ENCODE measurements around the gene BUD13. TPM values are rescaled to one million over a fixed set of nuclear protein-coding genes. Genes with fewer than 3 reads are reported as not detected.
A peak's percentile ranks its signal among the peaks of the same experiment; 100 is the strongest.

The BUD13 gene
- total and polyA plus RNA-seq, 8 donors: 12.5 to 41.2 (median 33.4) TPM

- no peak for DNase-seq
- H3K4me3 ChIP-seq: no peak overlapping the region
- peaks cover 0 to 39% of the 10 kb centered on the region in 2 donors for H3K27me3 ChIP-seq
- intact Hi-C loops (cut with DNase I): no loop called here
- H3K9me3 ChIP-seq: no peaks in the 10 kb centered on the region
- H3K4me1 ChIP-seq: peaks cover 0 to 6% of the 10 kb centered on the region in 2 donors
- H3K36me3 ChIP-seq: no peaks in the 10 kb centered on the region
- H3K27ac ChIP-seq: no peak overlapping the region
- TF ChIP-seq, protein P1, sequence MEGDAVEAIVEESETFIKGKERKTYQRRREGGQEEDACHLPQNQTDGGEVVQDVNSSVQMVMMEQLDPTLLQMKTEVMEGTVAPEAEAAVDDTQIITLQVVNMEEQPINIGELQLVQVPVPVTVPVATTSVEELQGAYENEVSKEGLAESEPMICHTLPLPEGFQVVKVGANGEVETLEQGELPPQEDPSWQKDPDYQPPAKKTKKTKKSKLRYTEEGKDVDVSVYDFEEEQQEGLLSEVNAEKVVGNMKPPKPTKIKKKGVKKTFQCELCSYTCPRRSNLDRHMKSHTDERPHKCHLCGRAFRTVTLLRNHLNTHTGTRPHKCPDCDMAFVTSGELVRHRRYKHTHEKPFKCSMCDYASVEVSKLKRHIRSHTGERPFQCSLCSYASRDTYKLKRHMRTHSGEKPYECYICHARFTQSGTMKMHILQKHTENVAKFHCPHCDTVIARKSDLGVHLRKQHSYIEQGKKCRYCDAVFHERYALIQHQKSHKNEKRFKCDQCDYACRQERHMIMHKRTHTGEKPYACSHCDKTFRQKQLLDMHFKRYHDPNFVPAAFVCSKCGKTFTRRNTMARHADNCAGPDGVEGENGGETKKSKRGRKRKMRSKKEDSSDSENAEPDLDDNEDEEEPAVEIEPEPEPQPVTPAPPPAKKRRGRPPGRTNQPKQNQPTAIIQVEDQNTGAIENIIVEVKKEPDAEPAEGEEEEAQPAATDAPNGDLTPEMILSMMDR (IDR thresholded peaks at IDR 0.05): no peak
- ATAC-seq: no peak
Measured at GRCh38 chr11:116730241-116730561, 42.6 kb downstream of the BUD13 start.

GRCh38 chr11:116729501-116730240 is 43.1 kb downstream of the BUD13 start:
- ATAC-seq: no peak
- DNase-seq: peak in 1 of 4 donors; percentile 14

GRCh38 chr11:116727990-116728389 is 44.8 kb downstream of the BUD13 start:
- H3K36me3 ChIP-seq: no peaks in the 10 kb centered on the region
- H3K4me1 ChIP-seq: peaks cover 0 to 6% of the 10 kb centered on the region in 2 donors
- ATAC-seq (no peak), DNase-seq (no peak)
- TF ChIP-seq, protein P1 (IDR thresholded peaks at IDR 0.05): no peak
- no peaks in the 10 kb centered on the region for H3K9me3 ChIP-seq
- H3K4me3 ChIP-seq: no peak overlapping the region
- intact Hi-C loops (cut with DNase I): no loop called here
- no peak overlapping the region for H3K27ac ChIP-seq
- peaks cover 0 to 39% of the 10 kb centered on the region in 2 donors for H3K27me3 ChIP-seq

More at GRCh38 chr11:116729501-116730240, 43.1 kb downstream of the BUD13 start:
- H3K36me3 ChIP-seq: no peaks in the 10 kb centered on the region
- H3K9me3 ChIP-seq: no peaks in the 10 kb centered on the region
- H3K27ac ChIP-seq: no peak overlapping the region
- peaks cover 0 to 39% of the 10 kb centered on the region in 2 donors for H3K27me3 ChIP-seq
- no peak overlapping the region for H3K4me3 ChIP-seq
- TF ChIP-seq, protein P1 (IDR thresholded peaks at IDR 0.05): no peak
- H3K4me1 ChIP-seq: peaks cover 0 to 6% of the 10 kb centered on the region in 2 donors
- intact Hi-C loops (cut with DNase I): no loop called here

DNA sequence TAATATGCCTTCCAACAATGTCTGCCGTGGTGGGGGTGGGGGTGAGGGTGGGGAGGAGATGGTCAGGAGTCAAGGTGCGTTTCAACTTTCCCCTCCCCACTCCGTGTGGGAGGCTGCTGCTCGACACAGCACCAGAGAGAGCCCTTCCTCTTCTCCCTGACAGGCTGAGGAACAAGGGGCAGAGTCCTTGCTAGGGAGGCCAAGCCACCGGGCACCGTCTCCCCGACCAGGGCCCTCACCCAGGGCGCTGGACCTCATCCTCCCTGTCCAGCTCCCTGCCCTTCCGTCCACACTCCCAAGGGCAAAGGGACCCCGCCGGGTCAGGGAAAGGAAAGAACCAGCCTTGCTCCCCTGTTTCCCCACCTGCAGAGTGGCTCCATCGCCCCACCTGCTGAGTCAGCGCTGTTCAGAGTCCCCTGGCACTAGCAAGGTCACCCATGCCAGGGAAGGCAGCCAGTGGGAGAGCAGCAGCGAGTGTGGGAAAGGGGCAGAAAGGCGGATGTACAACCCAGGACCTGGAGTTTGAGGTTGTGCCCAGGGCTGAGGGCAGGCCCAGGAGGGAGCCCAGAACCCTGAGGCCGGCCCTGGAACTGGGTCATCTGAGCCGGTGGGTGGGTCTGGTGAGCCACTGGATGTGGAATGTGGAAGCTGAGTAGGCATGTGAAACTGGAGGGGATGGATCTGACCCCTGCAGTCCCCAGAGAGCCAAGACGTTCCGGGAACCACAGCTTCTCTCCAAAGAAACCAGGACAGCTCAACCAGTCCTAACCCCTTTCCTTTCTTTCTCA is 47.2 kb downstream of the BUD13 start:
- ATAC-seq (no peak), DNase-seq (no peak)
- Histone ChIP-seq H3K27ac (no peak overlapping the region), H3K4me1 (no peaks in the 10 kb centered on the region), H3K9me3 (no peaks in the 10 kb centered on the region), H3K36me3 (no peaks in the 10 kb centered on the region), H3K27me3 (peaks cover 0 to 21% of the 10 kb centered on the region in 2 donors), H3K4me3 (no peak overlapping the region)
- TF ChIP-seq, protein P1 (IDR thresholded peaks at IDR 0.05): no peak
- intact Hi-C loops (cut with DNase I): no loop called here

DNA sequence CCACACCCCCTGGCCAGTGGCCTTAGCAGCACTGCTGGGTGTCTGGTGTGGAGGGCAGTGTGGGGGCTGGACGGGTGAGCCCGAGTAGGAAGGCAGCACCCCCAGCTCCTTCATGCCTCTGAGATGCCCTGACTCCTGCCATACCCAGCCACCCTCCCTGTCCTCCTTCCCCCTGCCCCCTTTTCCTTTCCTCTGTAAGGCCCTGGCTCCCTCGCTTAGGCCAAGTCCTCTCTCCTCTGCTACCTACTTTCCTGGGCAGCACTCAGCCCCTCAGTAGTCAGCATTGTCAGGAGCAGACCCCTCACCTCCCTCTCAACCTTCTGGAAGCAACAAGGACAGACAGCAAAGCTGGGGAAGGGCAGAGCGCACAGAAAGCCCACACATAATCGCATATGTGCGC is 48.0 kb downstream of the BUD13 start:
- TF ChIP-seq, protein P1 (IDR thresholded peaks at IDR 0.05): no peak
- DNase-seq: no peak
- H3K4me3 ChIP-seq: no peak overlapping the region
- H3K9me3 ChIP-seq: no peaks in the 10 kb centered on the region
- ATAC-seq: no peak
- H3K36me3 ChIP-seq: no peaks in the 10 kb centered on the region
- H3K4me1 ChIP-seq: no peaks in the 10 kb centered on the region
- no peak overlapping the region for H3K27ac ChIP-seq
- peaks cover 0 to 18% of the 10 kb centered on the region in 2 donors for H3K27me3 ChIP-seq
- intact Hi-C loops (cut with DNase I): no loop called here
